Neural cell (in vitro differentiated cells): ENCODE results near the gene FGF14. TPM values are rescaled to one million over a fixed set of nuclear protein-coding genes. Genes with fewer than 3 reads are reported as not detected.

ENCODE experiments used
- H2AFZ ChIP-seq: fragments of 200-600, 300-800 bp; sonication (generic), shearing (Covaris generic); 2 replicates; pipeline ENCODE4 v1.6.0; 2014; ENCODE audit warnings: low read depth, mild to moderate bottlenecking, antibody characterized with exemption, low read length, moderate library complexity
- H3F3A ChIP-seq: fragments of 200-600 bp; shearing (Covaris generic); 2 replicates; pipeline ENCODE4 v1.6.1; 2016; ENCODE audit warnings: mild to moderate bottlenecking, moderate library complexity, mixed read lengths, antibody characterized with exemption, low read length; ENCODE audit not compliant: insufficient read depth, poor library complexity, severe bottlenecking
- H3K27ac ChIP-seq: fragments of 200-600, 300-800 bp; sonication (generic), shearing (Covaris generic); 2 replicates; pipeline ENCODE4 v1.5.1; 2014; ENCODE audit warnings: mild to moderate bottlenecking, low read length, moderate library complexity
- H3K27me3 ChIP-seq: fragments of 300-800, 200-600 bp; sonication (generic), shearing (Covaris generic); 2 replicates; pipeline ENCODE4 v1.6.0; 2014; ENCODE audit warnings: mild to moderate bottlenecking, low read depth, low read length, moderate library complexity; ENCODE audit not compliant: insufficient read depth
- H3K36me3 ChIP-seq: fragments of 300-800, 200-600 bp; sonication (generic), shearing (Covaris generic); 2 replicates; pipeline ENCODE4 v1.5.1; 2014; ENCODE audit warnings: mild to moderate bottlenecking, antibody characterized with exemption, low read length, moderate library complexity; ENCODE audit not compliant: insufficient read depth
- H3K4me2 ChIP-seq: fragments of 300-800, 200-600 bp; sonication (generic), shearing (Covaris generic); 2 replicates; pipeline ENCODE4 v1.6.0; 2014; ENCODE audit warnings: mild to moderate bottlenecking, low read length
- H3K4me3 ChIP-seq: fragments of 300-800, 200-600 bp; sonication (generic), shearing (Covaris generic); 2 replicates; pipeline ENCODE4 v1.5.1; 2014; ENCODE audit warnings: mild to moderate bottlenecking, low read length, moderate library complexity
- H3K79me2 ChIP-seq: fragments of 200-600 bp; shearing (Covaris generic); replicated peaks from 2 replicates; pipeline ENCODE4 v1.6.0; 2014; ENCODE audit warnings: mild to moderate bottlenecking, low read length, moderate library complexity; ENCODE audit not compliant: insufficient read depth
- H3K9ac ChIP-seq: fragments of 300-800, 200-600 bp; sonication (generic), shearing (Covaris generic); 2 replicates; pipeline ENCODE4 v1.6.1; 2016; ENCODE audit warnings: mild to moderate bottlenecking, low read length, mixed read lengths
- H3K9me2 ChIP-seq: fragments of 200-600 bp; shearing (Covaris generic); 2 replicates; pipeline ENCODE4 v1.6.1; 2016; ENCODE audit warnings: mild to moderate bottlenecking, low read length, mixed read lengths; ENCODE audit not compliant: insufficient read depth
- H3K9me3 ChIP-seq: fragments of 200-600, 300-800 bp; sonication (generic), shearing (Covaris generic); 2 replicates; pipeline ENCODE4 v1.6.1; 2016; ENCODE audit warnings: mild to moderate bottlenecking, mixed run types, low read length, moderate library complexity, mixed read lengths
- H4K20me1 ChIP-seq: fragments of 200-600 bp; shearing (Covaris generic); 2 replicates; pipeline ENCODE4 v1.6.1; 2016; ENCODE audit warnings: mild to moderate bottlenecking, mixed run types; ENCODE audit not compliant: insufficient read depth
- CTCF ChIP-seq: fragments of 450-650 bp; IDR thresholded peaks from 2 replicates; pipeline ENCODE4 v1.5.1; 2014; ENCODE audit warnings: antibody characterized with exemption, mild to moderate bottlenecking, moderate library complexity; ENCODE audit not compliant: poor library complexity, severe bottlenecking
- EP300 ChIP-seq: fragments of 450-650 bp; conservative IDR thresholded peaks from 2 replicates; pipeline ENCODE4 v1.6.1; 2014; ENCODE audit warnings: antibody characterized with exemption, mild to moderate bottlenecking, moderate library complexity; ENCODE audit not compliant: poor library complexity, severe bottlenecking
- EZH2 ChIP-seq: fragments of 200-600, 300-800 bp; shearing (Covaris generic), sonication (generic); IDR thresholded peaks from 2 replicates; pipeline ENCODE4 v1.6.1; 2014; ENCODE audit warnings: antibody characterized with exemption, low read length, borderline replicate concordance, mild to moderate bottlenecking; ENCODE audit not compliant: insufficient read depth, poor library complexity, severe bottlenecking
- MXI1 ChIP-seq: fragments of 450-650 bp; conservative IDR thresholded peaks from 2 replicates; pipeline ENCODE4 v1.6.1; 2014; ENCODE audit warnings: antibody characterized with exemption, mild to moderate bottlenecking; ENCODE audit not compliant: poor library complexity, severe bottlenecking
- POLR2AphosphoS5 ChIP-seq: IDR thresholded peaks from 2 replicates; pipeline ENCODE4 v1.6.1; 2012
- RAD21 ChIP-seq: fragments of 450-650 bp; conservative IDR thresholded peaks from 2 replicates; pipeline ENCODE4 v1.6.1; 2014; ENCODE audit warnings: antibody characterized with exemption, mild to moderate bottlenecking, moderate library complexity
- REST ChIP-seq: IDR thresholded peaks from 2 replicates; pipeline ENCODE4 v1.6.1; 2012; ENCODE audit warnings: borderline replicate concordance
- SMC3 ChIP-seq: fragments of 450-650 bp; conservative IDR thresholded peaks from 2 replicates; pipeline ENCODE4 v1.6.1; 2014; ENCODE audit warnings: antibody characterized with exemption, mild to moderate bottlenecking, moderate library complexity; ENCODE audit not compliant: poor library complexity
- TAF1 ChIP-seq: IDR thresholded peaks from 2 replicates; pipeline ENCODE4 v1.6.1; 2012; ENCODE audit warnings: low read depth
- polyA plus RNA-seq: library from polyadenylated mRNA; depleted of rRNA; stranded (reverse); fragments of >200 nt; gene quantifications from 2 replicates; pipeline ENCODE4 v1.2.3, GENCODE V29; 2014

FGF14 gene
- polyA plus RNA-seq, 1 donor from 2014 or later, result 36.4 TPM

GRCh38 chr13:101835920-101836319 lies 565.9 kb downstream of the FGF14 start:
- no peaks in the 10 kb centered on the region for H3K79me2 ChIP-seq
- H2AFZ ChIP-seq, result no peak overlapping the region
- H3K4me2 ChIP-seq, result peak overlapping the region; percentile 12
- no peaks in the 10 kb centered on the region for H4K20me1 ChIP-seq
- H3K9me2 ChIP-seq, result no peaks in the 10 kb centered on the region
- H3K36me3 ChIP-seq, result no peaks in the 10 kb centered on the region
- peak overlapping the region; percentile 62 for H3K27ac ChIP-seq
- H3F3A ChIP-seq, result peaks cover 7% of the 10 kb centered on the region
- no peaks in the 10 kb centered on the region for H3K27me3 ChIP-seq
- no peaks in the 10 kb centered on the region for H3K9me3 ChIP-seq
- no peak overlapping the region for H3K9ac ChIP-seq
- TF ChIP-seq CTCF (no peak), REST (peak; percentile 63), MXI1 (no peak), EP300 (peak; percentile 76), POLR2AphosphoS5 (peak; percentile 81)
- peak overlapping the region; percentile 8 for H3K4me3 ChIP-seq

GRCh38 chr13:101833671-101834070 lies 568.2 kb downstream of the FGF14 start:
- Histone ChIP-seq H3K79me2 (no peaks in the 10 kb centered on the region), H3F3A (peaks cover 7% of the 10 kb centered on the region), H3K9ac (no peak overlapping the region), H4K20me1 (no peaks in the 10 kb centered on the region), H3K4me3 (no peak overlapping the region), H3K4me2 (no peak overlapping the region), H3K27ac (no peak overlapping the region), H3K9me2 (no peaks in the 10 kb centered on the region), H2AFZ (no peak overlapping the region), H3K9me3 (no peaks in the 10 kb centered on the region), H3K27me3 (no peaks in the 10 kb centered on the region), H3K36me3 (no peaks in the 10 kb centered on the region)
- no peak for TF ChIP-seq REST
- TF ChIP-seq CTCF, result no peak
- no peak for TF ChIP-seq EZH2
- no peak for TF ChIP-seq SMC3
- no peak for TF ChIP-seq EP300
- no peak for TF ChIP-seq TAF1
- TF ChIP-seq MXI1, result no peak
- no peak for TF ChIP-seq POLR2AphosphoS5
- no peak for TF ChIP-seq RAD21
